HG03460 (cell line): ENCODE results near the gene IFT25.

ENCODE experiments used
- ATAC-seq: cut with Tn5 transposase; IDR thresholded peaks from one replicate; pipeline ENCODE4 v1.9.1; 2021; ENCODE audit not compliant: unreplicated experiment

IFT25 gene

GRCh38 chr1:53930932-53931331, 14.6 kb downstream of the IFT25 start:
- no peak for ATAC-seq

- no peak for ATAC-seq
These were observed 16.1 kb downstream of the IFT25 start for GRCh38 chr1:53929246-53929960.

- ATAC-seq, result no peak
These were observed 18.1 kb downstream of the IFT25 start for GRCh38 chr1:53927376-53927881.

- no peak for ATAC-seq
These were observed 25.8 kb downstream of the IFT25 start for GRCh38 chr1:53919675-53920066.

GRCh38 chr1:53918343-53918742, 27.2 kb downstream of the IFT25 start:
- ATAC-seq, result no peak

GRCh38 chr1:53913352-53914033, 32.0 kb downstream of the IFT25 start:
- no peak for ATAC-seq

GRCh38 chr1:53911442-53911841, 34.1 kb downstream of the IFT25 start:
- no peak for ATAC-seq

GRCh38 chr1:53909946-53910345, 35.6 kb downstream of the IFT25 start:
- no peak for ATAC-seq

- ATAC-seq, result no peak
These were observed 39.4 kb downstream of the IFT25 start for GRCh38 chr1:53906121-53906520.

GRCh38 chr1:53905509-53905908, 40.0 kb downstream of the IFT25 start:
- ATAC-seq, result no peak

- ATAC-seq, result no peak
These were observed 43.0 kb downstream of the IFT25 start for GRCh38 chr1:53902235-53903138.

GRCh38 chr1:53899708-53900107, 45.8 kb downstream of the IFT25 start:
- no peak for ATAC-seq

GRCh38 chr1:53899206-53899628, 46.3 kb downstream of the IFT25 start:
- ATAC-seq, result no peak

GRCh38 chr1:53896635-53897229, 48.8 kb downstream of the IFT25 start:
- no peak for ATAC-seq

GRCh38 chr1:53895421-53895820, 50.1 kb downstream of the IFT25 start:
- ATAC-seq, result no peak

- ATAC-seq, result no peak
These were observed 50.9 kb downstream of the IFT25 start for GRCh38 chr1:53894644-53895043.

- no peak for ATAC-seq
These were observed 51.4 kb downstream of the IFT25 start, which contains the start of gene DIO1 for GRCh38 chr1:53893999-53894636. Gene DIO1, plus strand, starts transcription at chr1:53894187. Its CDS starts 24 bp downstream, at chr1:53894211.

- ATAC-seq, result no peak
These were observed 52.6 kb downstream of the IFT25 start for GRCh38 chr1:53892911-53893310.

GRCh38 chr1:53891678-53892077, 53.8 kb downstream of the IFT25 start:
- no peak for ATAC-seq

GRCh38 chr1:53891018-53891417, 54.5 kb downstream of the IFT25 start:
- ATAC-seq, result no peak
